GM20431 (cell line): Measurements from ENCODE around the gene NPFF.

Source experiments
- in situ Hi-C: fragments of 300-500 bp; cut with MseI, MboI; formaldehyde crosslinking; loops from one replicate; pipeline ENCODE4 v1.15.0; 2020; ENCODE audit warnings: low sequenced_read_pairs; ENCODE audit not compliant: unreplicated experiment

The NPFF gene

GRCh38 chr12:53480491-53481442 is 26.5 kb downstream of the NPFF start:
- in situ Hi-C loops: no loop called here

DNA sequence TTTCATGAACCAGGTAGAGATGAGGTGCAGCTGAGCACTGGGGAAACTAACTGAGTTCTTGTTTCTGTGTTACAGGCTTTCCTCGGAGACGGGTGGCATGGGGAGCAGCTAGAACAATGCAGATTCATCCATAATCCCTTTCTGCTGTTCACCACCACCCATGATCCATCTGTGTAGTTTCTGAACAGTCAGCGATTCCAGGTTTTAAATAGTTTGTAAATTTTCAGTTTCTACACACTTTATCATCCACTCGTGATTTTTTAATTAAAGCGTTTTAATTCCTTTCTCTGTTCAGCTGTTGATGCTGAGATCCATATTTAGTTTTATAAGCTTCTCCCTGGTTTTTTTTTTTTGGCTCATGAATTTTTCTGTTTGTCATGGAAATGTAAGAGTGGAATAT is 28.0 kb downstream of the NPFF start:
- in situ Hi-C loops: no loop called here

- in situ Hi-C loops: no loop called here
These were observed 28.4 kb downstream of the NPFF start for GRCh38 chr12:53478865-53479264.

- in situ Hi-C loops: no loop called here
These were observed 30.5 kb downstream of the NPFF start for GRCh38 chr12:53476769-53477209.

DNA sequence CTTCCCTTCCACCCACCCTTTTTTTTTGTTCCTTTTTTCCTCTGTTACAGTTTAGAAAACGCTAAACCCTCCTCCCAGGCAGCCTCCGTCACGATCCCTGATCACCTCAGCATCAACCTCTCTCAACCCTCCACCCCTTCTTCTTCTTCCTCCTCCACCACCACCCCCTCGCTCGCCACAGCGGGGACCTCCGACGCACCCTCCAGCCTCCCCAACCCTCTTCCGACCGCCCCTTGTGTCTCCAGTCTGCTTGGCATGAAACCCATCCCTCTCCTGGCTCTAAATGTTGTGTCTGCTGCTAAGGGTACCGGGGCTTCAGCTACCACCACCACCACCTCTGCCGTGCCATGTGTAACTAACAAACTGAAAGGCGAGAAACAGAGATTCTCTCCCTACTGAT is 32.5 kb downstream of the NPFF start:
- in situ Hi-C loops: no loop called here

GRCh38 chr12:53474077-53474476 is 33.2 kb downstream of the NPFF start:
- in situ Hi-C loops: no loop called here

- in situ Hi-C loops: no loop called here
These were observed 35.2 kb downstream of the NPFF start for GRCh38 chr12:53472056-53472582.

DNA sequence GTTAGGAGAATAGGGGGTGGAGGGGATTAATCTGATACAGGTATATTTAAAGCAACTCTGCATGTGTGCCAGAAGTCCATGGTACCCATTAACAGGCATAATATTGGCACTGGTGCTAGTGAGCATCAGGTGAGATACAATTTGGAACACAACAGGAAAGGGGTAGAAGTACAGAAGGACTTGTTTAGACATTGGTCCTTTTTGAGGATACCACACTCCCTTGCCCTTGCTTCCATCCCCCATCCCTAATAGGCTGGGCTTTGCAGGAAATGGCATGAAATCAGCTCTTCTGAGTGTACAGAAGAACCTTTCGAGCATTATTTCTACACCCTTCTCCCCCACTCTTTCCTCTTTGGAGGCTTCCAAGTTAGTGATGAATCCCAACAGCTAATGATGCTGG is 39.0 kb downstream of the NPFF start:
- in situ Hi-C loops: no loop called here

- in situ Hi-C loops: no loop called here
These were observed 39.4 kb downstream of the NPFF start for GRCh38 chr12:53467880-53468279.

DNA sequence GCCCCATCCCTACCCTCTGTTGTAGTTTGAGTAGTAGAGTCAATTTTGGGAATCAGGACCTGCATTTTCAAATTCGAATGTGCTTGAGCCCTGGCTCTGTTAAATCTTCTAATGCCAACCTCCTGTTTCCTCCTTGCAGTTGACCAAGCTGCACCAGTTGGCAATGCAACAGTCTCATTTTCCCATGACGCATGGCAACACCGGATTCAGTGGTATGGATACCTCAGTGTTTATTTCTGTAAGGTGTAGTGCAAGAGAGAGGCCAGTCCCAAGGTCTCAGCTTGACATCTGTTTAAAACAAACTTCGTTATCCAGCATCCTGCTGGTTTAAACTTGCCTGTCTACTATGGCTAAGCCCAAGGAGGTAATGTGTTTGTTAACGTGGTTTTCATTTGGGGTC is 40.2 kb downstream of the NPFF start:
- in situ Hi-C loops: no loop called here

- in situ Hi-C loops: no loop called here
These were observed 40.6 kb downstream of the NPFF start for GRCh38 chr12:53466640-53467039.

DNA sequence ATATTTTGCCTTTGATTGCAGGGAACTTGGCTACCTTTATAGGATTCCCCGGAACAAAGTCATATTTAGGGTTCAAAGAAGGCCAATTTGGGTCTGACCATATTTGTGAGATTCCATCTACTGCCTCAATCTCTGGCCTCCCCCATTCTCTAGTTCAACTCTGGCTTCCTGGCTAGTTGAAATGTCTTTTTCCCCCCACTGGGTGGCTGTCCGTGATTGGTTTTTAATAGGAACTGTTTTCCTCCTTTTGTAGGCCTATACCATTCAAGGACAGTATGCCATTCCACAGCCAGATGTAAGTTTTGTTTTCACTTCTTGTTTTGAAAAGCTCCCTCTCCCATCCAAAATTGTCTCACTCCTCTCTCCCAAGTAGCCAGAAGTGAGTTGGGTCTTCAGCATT is 41.6 kb downstream of the NPFF start:
- in situ Hi-C loops: no loop called here

- in situ Hi-C loops: no loop called here
These were observed 42.4 kb downstream of the NPFF start for GRCh38 chr12:53464685-53465418.

- in situ Hi-C loops: no loop called here
These were observed 43.3 kb downstream of the NPFF start for GRCh38 chr12:53463802-53464560.

GRCh38 chr12:53462935-53463334 is 44.3 kb downstream of the NPFF start:
- in situ Hi-C loops: no loop called here

DNA sequence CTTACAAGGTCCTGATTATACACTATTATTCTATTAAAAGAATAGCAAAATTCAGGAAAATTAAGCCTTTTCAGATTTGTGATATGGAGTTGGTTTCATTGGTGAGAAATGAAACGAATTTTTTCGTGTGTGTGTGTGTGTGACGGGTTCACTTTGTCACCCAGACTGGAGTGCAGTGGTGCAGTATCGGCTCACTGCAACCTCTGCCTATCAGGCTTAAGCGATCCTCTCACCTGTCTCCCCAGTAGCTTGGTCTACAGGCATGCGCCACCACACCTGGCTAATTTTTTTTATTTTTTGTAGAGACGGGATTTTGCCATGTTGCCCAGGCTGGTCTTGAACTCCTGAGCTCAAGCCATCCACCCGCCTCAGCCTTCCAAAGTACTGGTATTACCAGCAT is 45.7 kb downstream of the NPFF start:
- in situ Hi-C loops: no loop called here

DNA sequence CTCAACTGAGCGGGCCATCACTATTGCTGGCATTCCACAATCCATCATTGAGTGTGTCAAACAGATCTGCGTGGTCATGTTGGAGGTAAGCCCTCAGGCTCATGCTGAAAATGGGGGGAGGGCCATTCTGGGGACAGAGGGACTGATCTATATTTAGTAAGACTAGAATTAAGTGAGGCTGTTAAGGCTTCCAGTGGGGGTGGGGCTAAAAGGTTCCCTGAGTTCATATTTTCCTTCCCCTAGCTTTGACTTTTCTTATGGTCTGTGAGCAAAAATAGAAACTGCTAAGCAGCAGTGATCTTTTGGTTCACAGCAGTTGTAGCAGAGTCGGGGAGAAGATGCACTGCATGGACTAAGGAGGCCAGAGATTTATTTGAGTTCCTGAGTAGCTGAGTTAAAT is 46.2 kb downstream of the NPFF start:
- in situ Hi-C loops: no loop called here

DNA sequence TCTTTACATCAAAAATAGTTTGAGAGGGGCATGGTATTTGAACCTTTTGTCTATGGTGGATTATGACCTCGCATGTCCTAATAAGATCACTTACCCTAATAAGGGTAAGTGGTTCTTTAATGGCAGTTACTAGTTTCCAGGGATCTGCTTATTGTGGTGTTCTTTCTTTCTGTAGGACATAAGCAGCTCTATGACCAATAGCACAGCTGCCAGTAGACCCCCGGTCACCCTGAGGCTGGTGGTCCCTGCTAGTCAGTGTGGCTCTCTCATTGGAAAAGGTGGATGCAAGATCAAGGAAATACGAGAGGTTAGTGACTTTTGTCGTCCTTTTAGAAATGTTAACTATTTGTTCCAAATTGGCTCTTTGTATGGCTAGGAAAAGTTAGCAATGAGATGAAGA is 48.2 kb downstream of the NPFF start:
- in situ Hi-C loops: no loop called here
